Prostate gland (tissue), 2 donors: Measurements from ENCODE around the gene KCNIP3.

Source experiments
- CTCF ChIP-seq, 4 experiments: fragments of 200-600 bp in 2 of 4; fragments of 450-650 bp in 2 of 4; sonication (generic) in 2 of 4; IDR thresholded peaks; 1 replicate in 3 of 4; 2 replicates in 1 of 4; pipeline ENCODE4 v1.5.1; 2016 to 2019; ENCODE audit warnings: antibody characterized with exemption in 4 of 4, mild to moderate bottlenecking in 2 of 4, moderate library complexity in 2 of 4
- POLR2A ChIP-seq: fragments of 450-650 bp; IDR thresholded peaks from one replicate; pipeline ENCODE4 v1.6.1; 2016; ENCODE audit warnings: antibody characterized with exemption, mild to moderate bottlenecking

DNA sequence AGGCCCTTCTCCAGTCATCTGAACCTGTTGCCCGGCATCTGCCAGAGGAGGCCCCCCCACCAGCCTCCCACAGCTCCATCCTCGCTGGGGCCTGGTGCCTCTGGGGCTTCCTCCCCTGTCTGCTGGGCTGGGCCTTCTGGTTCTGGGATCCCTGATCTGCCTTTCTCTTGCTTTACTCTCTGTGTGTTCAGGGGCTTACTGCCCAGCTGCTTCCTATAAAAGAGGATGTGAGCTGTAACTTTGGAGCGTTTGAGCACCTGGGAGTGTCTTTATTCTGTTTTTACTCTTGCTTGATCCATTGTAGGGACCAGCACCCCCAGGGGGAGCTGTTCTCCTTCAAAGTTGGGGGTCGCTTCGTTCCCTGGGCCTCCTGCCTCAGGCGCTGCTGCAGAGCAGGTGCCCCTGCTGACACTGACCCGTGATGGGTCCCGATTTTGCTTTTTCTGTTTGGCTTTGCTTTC lies 82.3 kb downstream of the KCNIP3 start:
- TF ChIP-seq CTCF (IDR thresholded peaks at IDR 0.05): no peak
- no peak for TF ChIP-seq POLR2A
